Measurements from ENCODE around the gene EPOP. TPM values are rescaled to one million over a fixed set of nuclear protein-coding genes. Genes with fewer than 3 reads are reported as not detected.

EPOP gene
- polyA plus RNA-seq, 3 donors: 1.8 to 1.9 (median 1.8) TPM

Other genes starting within 250 kb of the EPOP start
- 10 to 100 TPM; 51.3 to 60.8 (median 53.2) TPM for gene ARHGAP23, start 246.5 kb downstream of the EPOP start, polyA plus RNA-seq (ENCODE audit: insufficient read length in 3 of 3)
- gene SRCIN1, start 69.0 kb downstream of the EPOP start, polyA plus RNA-seq (ENCODE audit: insufficient read length in 3 of 3): 1 to 10 TPM; 3.0 to 6.9 (median 5.3) TPM
- 100 to 1,000 TPM in 1 of 3 donors, 10 to 100 TPM in 2; 89.7 to 146 (median 93.1) TPM for gene MLLT6, start 30.3 kb upstream of the EPOP start, polyA plus RNA-seq (ENCODE audit: insufficient read length in 3 of 3)
- 10 to 100 TPM; 11.5 to 12.5 (median 11.9) TPM for gene CISD3, start 55.4 kb upstream of the EPOP start, polyA plus RNA-seq (ENCODE audit: insufficient read length in 3 of 3)
- 10 to 100 TPM; 59.7 to 93.8 (median 84.0) TPM for gene PCGF2, start 73.4 kb upstream of the EPOP start, polyA plus RNA-seq (ENCODE audit: insufficient read length in 3 of 3)
- 100 to 1,000 TPM; 105 to 120 (median 109) TPM for gene PSMB3, start 77.8 kb upstream of the EPOP start, polyA plus RNA-seq (ENCODE audit: insufficient read length in 3 of 3)
- 10 to 100 TPM; 73.9 to 87.2 (median 80.9) TPM for gene PIP4K2B, start 124.6 kb upstream of the EPOP start, polyA plus RNA-seq (ENCODE audit: insufficient read length in 3 of 3)
- gene CWC25, start 150.4 kb upstream of the EPOP start, polyA plus RNA-seq (ENCODE audit: insufficient read length in 3 of 3): 10 to 100 TPM; 22.1 to 30.2 (median 26.8) TPM
- 1,000 to 10,000 TPM; 2,289 to 2,767 (median 2,734) TPM for gene RPL23, start 178.8 kb upstream of the EPOP start, polyA plus RNA-seq (ENCODE audit: insufficient read length in 3 of 3)
- gene LASP1, start 195.1 kb upstream of the EPOP start, polyA plus RNA-seq (ENCODE audit: insufficient read length in 3 of 3): 100 to 1,000 TPM; 132 to 165 (median 143) TPM